GM12878 (cell line): ENCODE data around the gene DLX3. TPM values are rescaled to one million over a fixed set of nuclear protein-coding genes. Genes with fewer than 3 reads are reported as not detected.

Experiments
- ATAC-seq: fragments of 200-7000 bp; cut with Tn5 transposase; 3 replicates; pipeline ENCODE4 v1.9.1; 2020; ENCODE audit warnings: mild to moderate bottlenecking, moderate library complexity
- BruUV-seq: library from RNA; stranded (reverse); fragments of 400-500 nt; replicated peaks from 2 replicates; lab custom pipeline; 2021; lab: Mats Ljungman, UMichigan
- CTCF ChIA-PET: fragments of 300-600 bp; sonication (Branson Sonifier 250); formaldehyde crosslinking; extraction: SDS; loops from one replicate; lab custom pipeline; 2021; ENCODE audit warnings: inconsistent platforms; lab: Yijun Ruan, JAX
- POLR2A ChIA-PET: fragments of 350-600 bp; formaldehyde crosslinking; extraction: SDS; loops from one replicate; lab custom pipeline; 2021; ENCODE audit warnings: inconsistent platforms; lab: Charles Lee
- RAD21 ChIA-PET: fragments of 300-600 bp; sonication (Branson Sonifier 250); formaldehyde crosslinking; loops from one replicate; lab custom pipeline; 2023; ENCODE audit warnings: antibody characterized with exemption; ENCODE audit not compliant: unreplicated experiment; lab: Charles Lee
- SMC1A ChIA-PET: fragments of 300-600 bp; sonication (Branson Sonifier 250); formaldehyde crosslinking; loops from one replicate; lab custom pipeline; 2023; ENCODE audit not compliant: unreplicated experiment, uncharacterized antibody; lab: Charles Lee
- DNase-seq: peaks from one replicate; pipeline ENCODE4 v3.0.0-alpha.2; 2011; ENCODE audit warnings: low read depth, low spot score
- FAIRE-seq: peaks from 3 replicates; lab custom pipeline; 2011; peaks lifted over from hg19 to GRCh38; lab: Jason Lieb, UNC
- H2AFZ ChIP-seq: 2 replicates; pipeline ENCODE4 v1.6.0; 2011; ENCODE audit warnings: low read depth, low read length, control low read depth; ENCODE audit not compliant: control insufficient read depth
- H3K27ac ChIP-seq: 2 replicates; pipeline ENCODE4 v1.5.1; 2011; ENCODE audit warnings: control low read depth; ENCODE audit not compliant: control insufficient read depth, insufficient read depth
- H3K27me3 ChIP-seq, 2 experiments: replicated peaks in 1 of 2; 2 replicates each; pipeline versions ENCODE4 v1.6.0 to v1.6.1; 2011; ENCODE audit warnings: low read length in 1 of 2; ENCODE audit not compliant: control insufficient read depth in 2 of 2, insufficient read depth in 2 of 2
- H3K36me3 ChIP-seq, 2 experiments: 2 replicates each; pipeline ENCODE4 v1.5.1; 2011; ENCODE audit warnings: low read length in 1 of 2; ENCODE audit not compliant: control insufficient read depth in 2 of 2, insufficient read depth in 2 of 2
- H3K4me1 ChIP-seq: 2 replicates; pipeline ENCODE4 v1.6.1; 2011; ENCODE audit warnings: mild to moderate bottlenecking, low read length, moderate library complexity, mixed read lengths; ENCODE audit not compliant: control insufficient read depth, insufficient read depth
- H3K4me2 ChIP-seq: 2 replicates; pipeline ENCODE4 v1.6.0; 2011; ENCODE audit warnings: control low read depth; ENCODE audit not compliant: control insufficient read depth, insufficient read depth
- H3K4me3 ChIP-seq: fragments of 200-600 bp; sonication (generic); 2 replicates; pipeline ENCODE4 v1.5.1; 2016
- H3K79me2 ChIP-seq: 2 replicates; pipeline ENCODE4 v1.6.0; 2011; ENCODE audit warnings: low read length; ENCODE audit not compliant: control insufficient read depth, insufficient read depth
- H3K9ac ChIP-seq: 2 replicates; pipeline ENCODE4 v1.8.0; 2011; ENCODE audit warnings: low read length, control low read depth, mixed read lengths; ENCODE audit not compliant: control insufficient read depth, insufficient read depth
- H3K9me3 ChIP-seq: replicated peaks from 3 replicates; pipeline ENCODE4 v1.5.1; 2011; ENCODE audit warnings: mild to moderate bottlenecking, low read length; ENCODE audit not compliant: control insufficient read depth, insufficient read depth
- H4K20me1 ChIP-seq: 2 replicates; pipeline ENCODE4 v1.6.0; 2011; ENCODE audit not compliant: control insufficient read depth, insufficient read depth
- SPI1 ChIP-seq: IDR thresholded peaks from 2 replicates; pipeline ENCODE4 v1.6.1; 2011; ENCODE audit warnings: low read depth, mild to moderate bottlenecking, low read length, moderate library complexity, borderline replicate concordance; ENCODE audit not compliant: insufficient read depth
- WGBS: methylation state at CpG from one replicate; pipeline ENCODE4 v1.1.6; 2016; ENCODE audit warnings: low lambda C conversion rate; ENCODE audit not compliant: insufficient replicate concordance, insufficient coverage; ENCODE audit errors: missing lambda C conversion rate; 5-methylcytosine and 5-hydroxymethylcytosine counted together
- in situ Hi-C: fragments of 300-500 bp; cut with MboI; formaldehyde crosslinking; loops from 9 replicates; pipeline ENCODE4 v1.14.3; 2018; ENCODE audit warnings: mixed read lengths
- intact Hi-C: fragments of 100-400 bp; cut with micrococcal nuclease; formaldehyde crosslinking; loops from one replicate; pipeline ENCODE4 v1.14.2; 2022; ENCODE audit not compliant: unreplicated experiment
- polyA plus RNA-seq, 11 experiments: library from polyadenylated mRNA; depleted of rRNA in 4 of 11; unstranded in 6 of 11; stranded (reverse) in 5 of 11; fragments of >200 nt; fragmentation: Nextera tagmentation in 4 of 11; fragmentation: Illumina TruSeq in 1 of 11; extraction: Ambion mirVana in 4 of 11; extraction: Trizol in 1 of 11; gene quantifications; 1 replicate in 1 of 11; 2 replicates in 10 of 11; pipeline versions ENCODE4 v1.2.1 to v1.2.3, GENCODE V29; 2011 to 2016; ENCODE audit warnings: inconsistent platforms in 2 of 11, missing spikeins in 2 of 11, low read depth in 1 of 11
- total RNA-seq, 4 experiments: library from RNA; depleted of rRNA in 3 of 4; stranded (reverse); fragments of >200 nt in 3 of 4; fragmentation: Illumina TruSeq in 1 of 4; extraction: Trizol in 1 of 4; gene quantifications; 2 replicates each; pipeline versions ENCODE4 v1.2.1 to v1.2.3, GENCODE V29; 2013 to 2021
- TF ChIP-seq, protein P1 (sequence below): IDR thresholded peaks from 2 replicates; pipeline ENCODE4 v1.6.1; 2012; ENCODE audit warnings: improper control_type of control experiment, low read depth, low read length; ENCODE audit not compliant: insufficient replicate concordance

DLX3 gene
- total and polyA plus RNA-seq, 10 of the 15 experiments (the other 5 are each of a cell fraction or from before 2014, with no cell fraction given) = not detected

DNA sequence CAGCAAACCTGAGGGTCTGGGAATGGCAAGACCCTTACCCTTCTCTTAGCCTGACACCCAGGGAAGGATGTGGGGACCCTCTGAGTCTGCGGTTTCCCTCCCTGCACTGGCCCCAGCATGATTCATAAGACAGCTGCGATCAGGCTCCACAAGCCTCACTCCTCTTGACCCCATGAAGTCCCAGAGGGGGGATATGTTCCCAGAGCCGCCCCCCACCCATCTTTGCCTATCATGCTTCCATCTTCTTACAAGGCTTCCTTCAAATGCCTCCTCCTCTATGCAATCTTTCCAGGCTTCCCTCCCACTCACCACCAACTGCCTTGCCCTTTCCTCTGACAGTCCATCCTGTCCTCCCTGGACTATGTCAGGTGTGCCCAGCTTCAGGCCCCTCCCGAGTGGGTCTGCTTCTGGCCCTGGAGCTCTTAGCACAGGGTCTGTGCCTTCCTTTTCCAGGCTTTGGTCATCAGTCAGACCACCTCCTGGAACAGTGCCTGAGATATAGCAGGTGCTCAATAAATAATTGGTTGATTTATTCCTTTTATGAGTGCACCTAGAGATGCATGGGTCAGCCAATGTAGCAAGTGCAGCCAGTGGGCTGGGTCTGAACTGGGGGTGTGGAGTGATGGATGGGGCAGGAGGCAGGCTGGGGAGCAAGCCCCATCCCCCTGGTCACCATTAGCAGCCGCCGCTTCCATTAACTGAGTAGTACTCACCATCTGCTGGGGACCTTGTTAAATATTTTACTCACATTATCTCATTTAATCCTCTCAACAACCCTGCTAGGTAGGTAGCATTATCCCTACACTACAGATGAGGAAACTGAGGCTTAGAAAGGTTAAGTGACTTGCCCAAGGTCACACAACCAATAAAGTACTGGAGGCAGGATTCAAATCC lies 8.4 kb downstream of the DLX3 start:
- no peak overlapping the region for H3K4me2 ChIP-seq
- BruUV-seq = no TSS peak
- ChIA-PET RAD21 (interaction anchor here (1.9 kb wide), 1 partner anchor 11 kb away, joined by 7 read pairs; no protein-coding TSS in a partner anchor), SMC1A (no interaction called here), CTCF (interaction anchor here (0.6 to 3.3 kb wide), 4 partner anchors 11 to 416 kb away, joined by 3 to 14 read pairs (median 8); no protein-coding TSS in a partner anchor), POLR2A (no interaction called here)
- no peak overlapping the region for H3K4me3 ChIP-seq
- FAIRE-seq (no peak), ATAC-seq (no peak), DNase-seq (no peak)
- 21% methylated on average over 6 of the region's 6 CpGs for WGBS
- H3K36me3 ChIP-seq = no peaks in the 10 kb centered on the region
- no peaks in the 10 kb centered on the region for H3K79me2 ChIP-seq
- no peaks in the 10 kb centered on the region for H3K4me1 ChIP-seq
- intact Hi-C loops (no loop called here), in situ Hi-C loops (no loop called here)
- H3K27me3 ChIP-seq = peaks cover 4 to 13% of the 10 kb centered on the region in 2 experiments; a peak in 3 of 4 replicates
- H4K20me1 ChIP-seq = no peaks in the 10 kb centered on the region
- no peak overlapping the region for H2AFZ ChIP-seq
- no peak for TF ChIP-seq SPI1
- TF ChIP-seq, protein P1, sequence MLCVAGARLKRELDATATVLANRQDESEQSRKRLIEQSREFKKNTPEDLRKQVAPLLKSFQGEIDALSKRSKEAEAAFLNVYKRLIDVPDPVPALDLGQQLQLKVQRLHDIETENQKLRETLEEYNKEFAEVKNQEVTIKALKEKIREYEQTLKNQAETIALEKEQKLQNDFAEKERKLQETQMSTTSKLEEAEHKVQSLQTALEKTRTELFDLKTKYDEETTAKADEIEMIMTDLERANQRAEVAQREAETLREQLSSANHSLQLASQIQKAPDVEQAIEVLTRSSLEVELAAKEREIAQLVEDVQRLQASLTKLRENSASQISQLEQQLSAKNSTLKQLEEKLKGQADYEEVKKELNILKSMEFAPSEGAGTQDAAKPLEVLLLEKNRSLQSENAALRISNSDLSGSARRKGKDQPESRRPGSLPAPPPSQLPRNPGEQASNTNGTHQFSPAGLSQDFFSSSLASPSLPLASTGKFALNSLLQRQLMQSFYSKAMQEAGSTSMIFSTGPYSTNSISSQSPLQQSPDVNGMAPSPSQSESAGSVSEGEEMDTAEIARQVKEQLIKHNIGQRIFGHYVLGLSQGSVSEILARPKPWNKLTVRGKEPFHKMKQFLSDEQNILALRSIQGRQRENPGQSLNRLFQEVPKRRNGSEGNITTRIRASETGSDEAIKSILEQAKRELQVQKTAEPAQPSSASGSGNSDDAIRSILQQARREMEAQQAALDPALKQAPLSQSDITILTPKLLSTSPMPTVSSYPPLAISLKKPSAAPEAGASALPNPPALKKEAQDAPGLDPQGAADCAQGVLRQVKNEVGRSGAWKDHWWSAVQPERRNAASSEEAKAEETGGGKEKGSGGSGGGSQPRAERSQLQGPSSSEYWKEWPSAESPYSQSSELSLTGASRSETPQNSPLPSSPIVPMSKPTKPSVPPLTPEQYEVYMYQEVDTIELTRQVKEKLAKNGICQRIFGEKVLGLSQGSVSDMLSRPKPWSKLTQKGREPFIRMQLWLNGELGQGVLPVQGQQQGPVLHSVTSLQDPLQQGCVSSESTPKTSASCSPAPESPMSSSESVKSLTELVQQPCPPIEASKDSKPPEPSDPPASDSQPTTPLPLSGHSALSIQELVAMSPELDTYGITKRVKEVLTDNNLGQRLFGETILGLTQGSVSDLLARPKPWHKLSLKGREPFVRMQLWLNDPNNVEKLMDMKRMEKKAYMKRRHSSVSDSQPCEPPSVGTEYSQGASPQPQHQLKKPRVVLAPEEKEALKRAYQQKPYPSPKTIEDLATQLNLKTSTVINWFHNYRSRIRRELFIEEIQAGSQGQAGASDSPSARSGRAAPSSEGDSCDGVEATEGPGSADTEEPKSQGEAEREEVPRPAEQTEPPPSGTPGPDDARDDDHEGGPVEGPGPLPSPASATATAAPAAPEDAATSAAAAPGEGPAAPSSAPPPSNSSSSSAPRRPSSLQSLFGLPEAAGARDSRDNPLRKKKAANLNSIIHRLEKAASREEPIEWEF = no peak
- H3K9ac ChIP-seq = no peak overlapping the region
- H3K27ac ChIP-seq = no peak overlapping the region
- no peaks in the 10 kb centered on the region for H3K9me3 ChIP-seq
